OCI-LY7 (cell line): ENCODE data around the gene SLC6A12.

Experiments used
- EZH2phosphoT487 ChIP-seq: fragments of 200-600 bp; sonication (generic); IDR thresholded peaks from 2 replicates; pipeline ENCODE4 v1.6.1; 2018; ENCODE audit warnings: low read depth, borderline replicate concordance, mild to moderate bottlenecking, mixed run types, antibody characterized with exemption, low read length, moderate library complexity, mixed read lengths
- TF ChIP-seq, protein P1 (sequence below): fragments of 200-600 bp; sonication (generic); conservative IDR thresholded peaks from 2 replicates; pipeline ENCODE4 v1.5.1; 2014; ENCODE audit warnings: mild to moderate bottlenecking, antibody characterized with exemption, low read length, moderate library complexity, mixed read lengths

DNA sequence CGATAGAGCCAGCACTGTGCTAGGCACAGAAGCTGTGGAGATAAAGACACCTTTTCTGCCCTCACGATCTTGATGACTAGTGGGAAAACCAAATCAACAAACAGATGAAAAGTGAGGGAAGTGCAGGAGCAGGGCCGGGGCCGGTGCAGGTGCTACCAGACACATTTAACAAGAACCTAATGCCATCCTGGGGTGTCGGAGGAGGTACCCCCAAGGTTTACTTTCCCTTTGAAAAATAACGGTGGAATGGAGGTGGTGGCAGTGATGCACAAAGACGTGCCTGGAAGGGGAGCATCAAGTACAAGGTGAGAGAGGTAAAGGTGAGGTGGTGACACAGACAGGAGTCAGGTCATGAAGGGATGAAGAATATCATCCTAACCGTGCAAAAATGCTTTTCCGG, 26.6 kb upstream of the SLC6A12 start:
- TF ChIP-seq, protein P1, sequence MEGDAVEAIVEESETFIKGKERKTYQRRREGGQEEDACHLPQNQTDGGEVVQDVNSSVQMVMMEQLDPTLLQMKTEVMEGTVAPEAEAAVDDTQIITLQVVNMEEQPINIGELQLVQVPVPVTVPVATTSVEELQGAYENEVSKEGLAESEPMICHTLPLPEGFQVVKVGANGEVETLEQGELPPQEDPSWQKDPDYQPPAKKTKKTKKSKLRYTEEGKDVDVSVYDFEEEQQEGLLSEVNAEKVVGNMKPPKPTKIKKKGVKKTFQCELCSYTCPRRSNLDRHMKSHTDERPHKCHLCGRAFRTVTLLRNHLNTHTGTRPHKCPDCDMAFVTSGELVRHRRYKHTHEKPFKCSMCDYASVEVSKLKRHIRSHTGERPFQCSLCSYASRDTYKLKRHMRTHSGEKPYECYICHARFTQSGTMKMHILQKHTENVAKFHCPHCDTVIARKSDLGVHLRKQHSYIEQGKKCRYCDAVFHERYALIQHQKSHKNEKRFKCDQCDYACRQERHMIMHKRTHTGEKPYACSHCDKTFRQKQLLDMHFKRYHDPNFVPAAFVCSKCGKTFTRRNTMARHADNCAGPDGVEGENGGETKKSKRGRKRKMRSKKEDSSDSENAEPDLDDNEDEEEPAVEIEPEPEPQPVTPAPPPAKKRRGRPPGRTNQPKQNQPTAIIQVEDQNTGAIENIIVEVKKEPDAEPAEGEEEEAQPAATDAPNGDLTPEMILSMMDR, result no peak
- TF ChIP-seq EZH2phosphoT487, result no peak
